Brain pericyte (primary cell): ENCODE measurements around the gene RANBP1.

ENCODE experiments used
- DNase-seq: peaks from one replicate; pipeline ENCODE4 v3.0.0-alpha.2; 2012; ENCODE audit warnings: low read depth, low spot score

Gene RANBP1

GRCh38 chr22:20123366-20124082 lies 7.6 kb downstream of the RANBP1 start:
- no peak for DNase-seq

DNA sequence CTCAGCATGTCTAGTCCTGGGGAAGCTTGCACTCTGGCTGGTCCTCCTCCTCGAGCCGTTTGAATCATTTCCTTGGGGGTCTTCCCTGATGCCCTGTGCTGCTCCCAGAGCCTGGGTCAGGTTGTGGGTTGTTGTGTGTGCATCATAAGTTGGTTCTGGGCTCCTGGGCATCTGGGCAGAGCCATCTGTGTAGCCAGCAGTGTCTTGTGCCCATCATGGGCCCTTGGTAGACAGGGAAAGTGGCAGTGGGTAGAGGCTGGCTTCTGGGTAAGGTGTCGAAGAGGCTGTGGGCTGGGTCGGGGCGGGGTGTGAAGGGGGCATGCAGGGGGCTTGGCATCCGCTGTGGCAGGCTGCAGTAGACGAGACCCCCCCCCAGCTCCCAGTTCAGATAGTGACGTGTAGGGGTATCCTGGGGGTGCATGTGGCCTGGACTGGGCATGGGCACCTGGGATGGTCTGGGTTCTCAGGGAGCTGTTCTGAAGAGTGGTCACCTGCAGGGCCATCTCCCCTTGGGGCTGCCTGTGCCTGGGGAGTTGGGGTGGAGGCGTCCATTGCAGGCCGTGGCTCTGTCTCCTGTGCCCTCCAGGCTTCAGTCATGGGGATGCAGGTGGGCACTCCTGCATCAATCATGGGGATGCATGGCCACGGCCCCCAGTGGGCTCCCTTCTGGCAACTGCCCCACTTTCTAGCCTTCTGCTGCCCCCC lies 8.3 kb downstream of the RANBP1 start:
- DNase-seq: no peak

DNA sequence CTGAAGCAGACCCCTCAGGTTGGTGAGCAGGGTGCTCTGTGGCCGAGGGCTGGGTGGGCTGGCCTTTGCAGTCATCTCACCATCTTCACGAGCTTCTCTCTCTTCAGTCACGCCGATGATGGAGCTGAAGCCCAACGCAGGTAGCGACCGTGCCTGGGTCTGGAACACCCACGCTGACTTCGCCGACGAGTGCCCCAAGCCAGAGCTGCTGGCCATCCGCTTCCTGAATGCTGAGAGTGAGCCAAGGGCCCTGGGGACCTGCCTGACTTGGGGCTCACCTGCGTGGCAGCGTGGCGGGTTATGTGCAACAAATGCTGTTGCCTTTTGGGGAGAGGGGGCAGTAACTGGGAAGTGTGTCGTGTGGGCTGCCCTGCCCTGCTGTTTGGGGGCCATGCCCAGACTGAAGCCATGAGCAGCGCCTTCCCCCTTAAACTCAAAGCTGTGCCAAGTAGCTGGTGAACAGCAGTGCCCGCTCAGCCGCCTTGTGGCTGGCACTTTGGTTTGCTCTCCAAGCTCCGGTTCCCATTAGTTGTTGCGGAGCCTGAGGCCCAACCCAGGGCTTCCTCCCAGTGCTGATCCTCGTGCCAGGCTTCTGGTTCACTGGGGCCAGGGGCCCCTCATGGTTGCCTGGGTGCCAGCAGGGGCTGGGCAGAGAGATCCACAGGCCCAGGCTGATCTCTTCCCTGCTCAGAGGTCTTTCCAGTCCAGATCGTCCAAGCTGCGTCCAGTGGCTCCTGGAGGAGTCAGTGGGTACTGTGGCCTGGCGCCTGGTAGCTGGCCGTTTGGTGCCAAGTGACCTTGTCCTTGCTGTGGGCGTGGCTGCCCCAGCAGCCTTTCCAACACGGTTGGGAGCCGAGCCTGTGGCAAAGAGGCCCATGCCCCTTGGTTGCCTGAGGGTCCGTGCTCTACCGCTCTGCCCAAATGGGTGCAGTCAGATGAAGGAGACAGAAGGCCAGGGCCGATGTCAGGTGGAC lies 9.6 kb downstream of the RANBP1 start:
- DNase-seq: no peak

- DNase-seq: no peak
Observed at GRCh38 chr22:20126284-20127029, 10.6 kb downstream of the RANBP1 start.

DNA sequence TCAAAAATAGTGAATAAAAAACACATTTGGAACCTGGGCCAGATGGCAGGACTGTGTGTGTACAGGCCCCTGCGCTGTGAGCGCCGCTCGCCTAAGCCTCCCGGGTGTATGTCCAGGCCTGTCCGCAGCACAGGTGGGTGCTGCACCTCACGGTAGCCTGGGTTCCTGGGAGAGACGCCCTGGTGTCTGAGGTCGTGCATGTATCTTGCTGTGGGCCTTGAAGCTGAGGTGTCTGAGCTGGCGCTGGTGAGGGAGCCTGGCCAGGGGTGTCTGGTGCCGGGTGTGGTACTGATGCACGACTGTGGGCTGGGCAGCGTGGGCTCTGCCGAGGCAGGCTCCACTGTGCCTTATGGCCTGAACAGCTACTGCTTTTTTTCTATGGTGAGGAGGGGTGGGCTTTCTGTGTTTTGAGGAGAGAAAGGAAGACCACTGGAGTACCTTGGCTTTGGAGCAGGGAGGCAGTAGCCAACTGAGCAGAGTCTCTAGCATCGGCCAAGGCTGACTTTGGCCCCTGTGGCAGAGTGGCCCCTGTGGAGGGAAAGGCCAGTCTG lies 11.5 kb downstream of the RANBP1 start:
- no peak for DNase-seq

DNA sequence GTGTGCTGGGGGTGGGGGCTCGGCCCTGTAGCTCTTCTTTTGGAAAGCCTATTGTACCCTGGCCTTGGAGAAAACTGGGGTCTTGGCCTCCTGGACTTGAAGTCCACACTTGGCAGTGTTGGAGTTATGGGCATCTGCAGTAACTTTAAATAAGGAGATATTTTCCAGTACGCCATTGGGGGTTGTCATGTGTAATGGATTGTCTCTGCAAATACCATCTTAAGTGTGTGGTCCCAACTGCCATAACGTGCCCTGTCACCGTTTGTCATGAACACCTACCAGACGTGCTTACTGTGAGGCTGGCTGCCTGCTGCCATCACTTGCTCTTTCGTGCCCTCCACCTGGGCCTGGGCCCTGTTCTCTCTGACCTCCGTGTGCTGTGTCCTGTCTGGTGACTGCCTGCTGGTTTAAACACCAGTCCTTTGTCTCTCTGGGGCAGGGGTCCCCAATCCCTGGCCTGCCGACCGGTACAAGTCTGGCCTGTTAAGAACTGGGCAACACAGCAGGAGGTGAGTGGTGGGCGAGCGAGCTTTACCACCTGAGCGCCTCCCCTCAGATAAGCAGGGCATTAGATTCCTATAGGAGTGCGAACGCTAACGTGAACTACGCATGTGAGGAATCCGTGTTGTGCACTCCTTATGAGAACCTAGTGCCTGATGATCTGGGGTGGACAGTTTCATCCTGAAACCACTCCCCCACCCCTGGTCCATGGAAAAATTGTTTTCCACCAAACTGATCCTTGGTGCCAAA lies 12.1 kb downstream of the RANBP1 start:
- DNase-seq: no peak

- DNase-seq: no peak
Observed at GRCh38 chr22:20128619-20128901, 12.7 kb downstream of the RANBP1 start.

GRCh38 chr22:20128902-20129746 lies 13.2 kb downstream of the RANBP1 start:
- no peak for DNase-seq

DNA sequence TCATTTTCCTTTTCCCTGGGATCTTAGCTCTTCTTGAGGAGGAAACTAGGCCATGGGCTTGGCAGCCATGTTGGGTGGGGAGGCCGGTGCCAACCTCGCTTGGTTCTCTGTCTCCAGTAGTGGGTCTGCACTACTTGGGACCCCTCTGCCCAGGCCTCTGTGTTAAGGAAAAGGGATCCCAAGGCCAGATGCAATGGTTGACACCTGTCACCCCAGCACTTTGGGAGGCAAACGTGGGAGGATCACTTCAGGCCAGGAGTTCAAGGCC lies 13.8 kb downstream of the RANBP1 start:
- no peak for DNase-seq

DNA sequence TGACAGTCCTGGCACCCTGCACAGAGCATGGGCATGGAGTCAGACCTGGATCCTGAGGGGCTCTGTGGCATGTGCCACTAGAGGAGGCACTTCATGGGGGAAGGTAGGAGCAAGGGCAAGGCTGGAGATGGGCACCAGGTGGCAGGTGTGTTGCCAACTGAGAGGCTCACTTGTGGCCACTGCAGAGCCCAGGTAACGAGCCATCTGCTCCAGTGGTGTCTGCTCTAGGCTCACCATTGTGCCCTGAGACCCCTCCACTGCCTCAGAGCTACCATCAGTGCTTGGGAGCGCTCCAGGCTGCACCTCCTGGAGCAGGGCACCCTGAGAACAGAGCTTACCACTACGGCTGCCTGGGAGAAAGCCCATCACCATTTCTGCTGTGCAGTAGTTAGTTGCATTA lies 14.4 kb downstream of the RANBP1 start:
- DNase-seq: no peak

DNA sequence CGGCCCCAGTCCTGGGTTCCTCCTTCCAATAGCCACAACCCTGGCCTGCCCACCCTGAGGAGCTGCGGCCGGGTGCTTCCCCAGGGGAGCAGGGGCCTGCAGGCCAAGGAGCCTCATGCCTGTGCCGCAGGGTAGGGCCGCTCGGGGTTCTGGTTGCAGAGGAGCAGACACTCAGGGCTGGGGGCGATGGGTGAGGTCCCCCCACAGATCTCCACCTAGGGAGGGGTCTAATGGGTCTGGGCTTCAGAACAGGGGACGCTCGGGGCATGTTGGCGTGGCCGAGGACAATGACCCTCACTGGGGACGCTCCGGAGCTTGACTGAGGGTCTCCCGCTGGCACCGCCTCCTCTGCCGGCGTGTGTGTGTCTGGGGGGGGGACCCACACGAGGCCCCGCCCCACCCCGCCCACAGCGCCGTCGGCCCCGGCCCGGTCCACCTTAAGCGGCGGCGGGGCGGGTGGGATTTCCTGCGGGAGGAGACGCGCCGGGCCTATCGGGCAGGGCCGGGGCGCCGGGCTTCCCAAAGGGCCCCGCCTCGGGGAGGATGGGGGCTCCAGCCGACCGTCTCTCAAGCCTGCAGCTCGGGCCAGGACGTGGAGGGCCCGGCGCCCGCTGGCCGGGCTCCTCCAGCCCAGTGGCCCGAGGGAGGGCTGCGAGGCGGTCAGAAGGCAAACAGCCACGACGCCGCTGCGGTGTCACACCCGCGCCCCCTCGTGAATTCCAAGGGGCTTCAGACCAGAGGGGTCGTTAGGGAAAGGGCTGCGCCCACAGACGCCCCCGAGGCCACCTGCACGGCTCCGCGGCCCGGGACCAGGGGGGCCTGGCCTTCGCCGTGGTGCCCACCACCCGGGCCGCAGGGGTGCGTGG lies 15.1 kb downstream of the RANBP1 start:
- no peak for DNase-seq

DNA sequence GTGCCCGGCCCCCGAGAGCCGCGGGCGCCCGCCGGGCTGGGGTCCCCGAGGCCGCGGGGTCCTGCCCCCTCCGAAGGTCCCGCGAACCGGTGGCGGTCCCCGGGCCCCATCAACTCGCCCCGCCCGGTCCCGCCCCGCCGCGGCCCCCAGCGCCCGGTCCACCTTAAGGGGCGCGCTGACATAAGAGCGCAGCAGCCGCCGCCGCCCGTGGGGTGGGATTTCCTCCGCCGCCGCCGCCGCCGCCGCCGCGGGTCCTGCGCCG lies 15.6 kb downstream of the RANBP1 start, which contains the start of gene ZDHHC8:
ZDHHC8 (plus strand) TSS at position 208 of the 262 bp plus-strand sequence. CDS start 144 bp downstream, outside the sequence.
- DNase-seq: no peak

DNA sequence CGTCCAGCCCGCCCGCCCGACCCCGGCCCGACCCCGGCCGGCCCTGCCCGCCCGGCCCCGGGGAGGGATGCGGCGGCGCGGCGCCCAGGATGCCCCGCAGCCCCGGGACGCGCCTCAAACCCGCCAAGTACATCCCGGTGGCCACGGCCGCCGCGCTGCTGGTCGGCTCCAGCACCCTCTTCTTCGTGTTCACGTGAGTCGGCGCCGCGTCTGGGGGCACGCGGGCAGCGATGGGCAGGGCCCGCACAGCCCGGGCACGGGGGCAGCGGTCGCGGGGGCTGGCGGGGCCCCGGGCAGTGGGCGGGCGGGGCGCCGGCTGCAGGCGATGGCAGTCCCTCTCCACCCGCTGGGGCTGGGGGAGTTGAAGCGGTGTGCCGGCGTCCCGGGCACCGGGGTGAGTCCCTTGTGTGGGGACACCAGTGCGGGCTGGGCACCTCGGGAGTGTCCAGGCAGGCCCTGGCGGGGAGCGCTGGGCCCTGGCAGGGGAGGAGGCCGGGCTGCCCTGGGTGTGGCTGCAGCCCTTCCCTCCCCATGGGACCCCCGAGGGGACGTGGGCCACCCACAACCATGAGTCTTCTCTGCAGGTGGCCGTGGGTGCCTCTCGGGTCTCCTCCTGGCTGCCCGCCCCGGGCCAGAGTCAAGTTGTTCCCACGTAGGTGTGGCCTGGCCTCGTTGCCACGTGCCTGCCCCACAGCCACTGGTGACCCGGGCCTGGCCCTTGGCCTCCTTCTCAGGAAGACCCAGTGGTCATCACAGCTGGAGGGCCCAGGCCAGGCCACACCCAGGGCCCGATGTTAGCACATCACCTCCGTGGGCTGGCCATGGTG lies 16.2 kb downstream of the RANBP1 start:
- DNase-seq: no peak

DNA sequence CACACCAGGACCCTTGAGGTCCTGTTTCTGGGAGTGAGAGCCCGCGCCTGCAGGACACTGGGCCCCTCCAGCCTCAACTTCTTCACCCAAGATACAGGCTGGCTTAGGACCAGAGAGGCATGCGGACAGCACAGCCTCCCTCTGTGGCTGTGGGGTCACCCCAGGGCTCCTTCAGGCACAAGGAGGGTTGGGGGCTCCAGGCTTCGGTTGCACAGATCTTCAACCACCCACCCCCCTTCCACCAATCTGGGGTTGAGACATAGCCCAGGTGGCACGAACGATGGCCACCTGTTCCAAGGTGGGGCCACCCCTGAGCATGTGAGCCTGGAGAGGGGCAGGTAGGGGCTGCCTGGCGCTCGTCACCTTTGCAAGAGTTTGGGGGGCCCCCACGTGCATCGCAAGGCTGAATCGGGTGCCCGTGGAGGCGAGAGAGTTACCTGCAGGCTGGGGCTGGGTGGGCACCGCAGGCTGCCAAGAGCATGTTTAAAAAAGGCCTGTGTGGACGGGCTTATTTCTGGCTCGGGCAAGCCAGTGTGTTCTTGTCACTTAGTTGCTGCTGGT lies 16.9 kb downstream of the RANBP1 start:
- DNase-seq: no peak

GRCh38 chr22:20133930-20134549 lies 18.1 kb downstream of the RANBP1 start:
- DNase-seq: no peak

GRCh38 chr22:20135265-20135664 lies 19.4 kb downstream of the RANBP1 start:
- DNase-seq: no peak

DNA sequence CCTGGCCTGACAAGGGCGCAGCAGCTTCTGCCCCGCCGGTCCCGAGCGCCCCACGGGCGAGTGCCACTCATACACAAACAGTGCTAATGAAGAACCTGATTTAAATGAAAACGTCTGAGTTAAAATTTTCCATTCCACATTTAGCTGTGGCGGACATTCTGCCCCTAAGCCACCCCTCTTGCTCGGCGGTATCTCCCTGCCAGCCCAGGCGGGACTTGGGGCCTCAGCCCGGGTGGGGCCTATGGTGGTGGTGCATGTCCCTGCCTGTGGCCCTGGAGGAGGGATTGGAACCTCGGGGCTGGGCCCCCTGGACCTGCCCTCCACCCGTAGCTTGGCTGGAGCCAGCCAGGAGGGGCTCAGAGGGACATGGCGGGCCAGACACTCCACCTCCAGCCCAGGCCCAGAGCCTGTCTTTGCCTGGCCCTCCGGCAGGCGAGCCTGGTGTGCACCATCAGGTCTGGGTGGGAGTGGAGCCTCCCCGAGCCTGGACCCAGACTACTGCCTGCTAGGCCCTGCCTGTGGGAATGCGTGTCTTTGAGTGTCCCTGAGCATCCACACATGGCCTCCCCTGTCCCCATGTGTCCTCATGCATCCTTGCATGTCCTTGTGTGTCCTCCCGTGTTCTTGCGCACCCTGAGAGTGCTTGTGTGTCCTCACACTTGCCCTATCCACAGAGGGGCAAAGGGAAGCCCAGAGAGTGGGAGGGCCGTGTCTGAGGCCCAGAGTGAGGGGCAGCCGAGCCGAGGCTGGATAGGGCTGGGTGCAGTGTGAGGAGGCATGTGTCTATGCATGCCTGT lies 20.1 kb downstream of the RANBP1 start:
- DNase-seq: no peak
